Loucy (cell line): Measurements from ENCODE around the gene SLCO4A1.

Experiments used
- H2AFZ ChIP-seq: fragments of 200-600 bp; sonication (generic); 2 replicates; pipeline ENCODE4 v1.6.0; 2016; ENCODE audit warnings: antibody characterized with exemption, mild to moderate bottlenecking, low read length, moderate library complexity
- H3F3A ChIP-seq: fragments of 200-600 bp; 2 replicates; pipeline ENCODE4 v1.6.0; 2016; ENCODE audit warnings: antibody characterized with exemption, low read depth, mild to moderate bottlenecking
- H3K27me3 ChIP-seq: fragments of 200-600 bp; sonication (generic); 2 replicates; pipeline ENCODE4 v1.6.1; 2014; ENCODE audit warnings: low read length, mild to moderate bottlenecking; ENCODE audit not compliant: insufficient read depth, poor library complexity, severe bottlenecking
- H3K36me3 ChIP-seq: fragments of 200-600 bp; sonication (generic); 2 replicates; pipeline ENCODE4 v1.6.1; 2016; ENCODE audit warnings: low read length; ENCODE audit not compliant: insufficient read depth
- H3K4me1 ChIP-seq: fragments of 200-600 bp; sonication (generic); 2 replicates; pipeline ENCODE4 v1.5.1; 2014; ENCODE audit warnings: low read length, mild to moderate bottlenecking; ENCODE audit not compliant: insufficient read depth, poor library complexity, severe bottlenecking
- H3K4me2 ChIP-seq: fragments of 200-600 bp; sonication (generic); 2 replicates; pipeline ENCODE4 v1.6.0; 2014; ENCODE audit warnings: antibody characterized with exemption, low read length, low read depth, mild to moderate bottlenecking; ENCODE audit not compliant: poor library complexity, severe bottlenecking
- H3K4me3 ChIP-seq: fragments of 200-600 bp; sonication (generic); 2 replicates; pipeline ENCODE4 v1.5.1; 2014; ENCODE audit warnings: low read length, mild to moderate bottlenecking, mixed read lengths; ENCODE audit not compliant: poor library complexity, severe bottlenecking
- H3K79me2 ChIP-seq: fragments of 200-600 bp; sonication (generic); 2 replicates; pipeline ENCODE4 v1.6.1; 2014; ENCODE audit warnings: low read length; ENCODE audit not compliant: insufficient read depth
- H3K9ac ChIP-seq: fragments of 200-600 bp; sonication (generic); 2 replicates; pipeline ENCODE4 v1.6.0; 2014; ENCODE audit warnings: mild to moderate bottlenecking, low read depth, low read length, moderate library complexity; ENCODE audit not compliant: poor library complexity, severe bottlenecking
- H3K9me2 ChIP-seq: fragments of 200-600 bp; sonication (generic); replicated peaks from 2 replicates; pipeline ENCODE4 v1.6.1; 2016; ENCODE audit warnings: low read depth, low read length, mixed read lengths
- H3K9me3 ChIP-seq: fragments of 200-600 bp; sonication (generic); 2 replicates; pipeline ENCODE4 v1.6.1; 2014; ENCODE audit warnings: mild to moderate bottlenecking, antibody characterized with exemption, low read length, low read depth; ENCODE audit not compliant: insufficient read depth
- H4K20me1 ChIP-seq: fragments of 200-600 bp; sonication (generic); 2 replicates; pipeline ENCODE4 v1.6.0; 2014; ENCODE audit warnings: antibody characterized with exemption, low read length, mild to moderate bottlenecking; ENCODE audit not compliant: insufficient read depth, poor library complexity, severe bottlenecking
- EZH2phosphoT487 ChIP-seq: fragments of 200-600 bp; IDR thresholded peaks from 2 replicates; pipeline ENCODE4 v1.6.1; 2018; ENCODE audit warnings: antibody characterized with exemption, mild to moderate bottlenecking, moderate library complexity, borderline replicate concordance
- TF ChIP-seq, protein P1 (sequence below): fragments of 200-600 bp; sonication (generic); conservative IDR thresholded peaks from 2 replicates; pipeline ENCODE4 v1.5.1; 2014; ENCODE audit warnings: mild to moderate bottlenecking, antibody characterized with exemption, low read length

Gene SLCO4A1

GRCh38 chr20:62661647-62662046, 19.3 kb downstream of the SLCO4A1 start:
- TF ChIP-seq, protein P1, sequence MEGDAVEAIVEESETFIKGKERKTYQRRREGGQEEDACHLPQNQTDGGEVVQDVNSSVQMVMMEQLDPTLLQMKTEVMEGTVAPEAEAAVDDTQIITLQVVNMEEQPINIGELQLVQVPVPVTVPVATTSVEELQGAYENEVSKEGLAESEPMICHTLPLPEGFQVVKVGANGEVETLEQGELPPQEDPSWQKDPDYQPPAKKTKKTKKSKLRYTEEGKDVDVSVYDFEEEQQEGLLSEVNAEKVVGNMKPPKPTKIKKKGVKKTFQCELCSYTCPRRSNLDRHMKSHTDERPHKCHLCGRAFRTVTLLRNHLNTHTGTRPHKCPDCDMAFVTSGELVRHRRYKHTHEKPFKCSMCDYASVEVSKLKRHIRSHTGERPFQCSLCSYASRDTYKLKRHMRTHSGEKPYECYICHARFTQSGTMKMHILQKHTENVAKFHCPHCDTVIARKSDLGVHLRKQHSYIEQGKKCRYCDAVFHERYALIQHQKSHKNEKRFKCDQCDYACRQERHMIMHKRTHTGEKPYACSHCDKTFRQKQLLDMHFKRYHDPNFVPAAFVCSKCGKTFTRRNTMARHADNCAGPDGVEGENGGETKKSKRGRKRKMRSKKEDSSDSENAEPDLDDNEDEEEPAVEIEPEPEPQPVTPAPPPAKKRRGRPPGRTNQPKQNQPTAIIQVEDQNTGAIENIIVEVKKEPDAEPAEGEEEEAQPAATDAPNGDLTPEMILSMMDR, result no peak
- TF ChIP-seq EZH2phosphoT487, result no peak
- H3K4me3 ChIP-seq, result no peak overlapping the region
- H3K79me2 ChIP-seq, result peaks cover under 1% of the 10 kb centered on the region; the same call in 1 of the 2 replicates
- no peaks in the 10 kb centered on the region for H3K4me1 ChIP-seq
- no peaks in the 10 kb centered on the region for H3K9me2 ChIP-seq
- no peak overlapping the region for H2AFZ ChIP-seq
- no peaks in the 10 kb centered on the region for H3F3A ChIP-seq
- no peaks in the 10 kb centered on the region for H3K27me3 ChIP-seq
- no peak overlapping the region for H3K9ac ChIP-seq
- peaks cover 58% of the 10 kb centered on the region; the same call in 1 of the 2 replicates for H3K36me3 ChIP-seq
- H3K4me2 ChIP-seq, result no peak overlapping the region
- no peaks in the 10 kb centered on the region for H3K9me3 ChIP-seq
- H4K20me1 ChIP-seq, result no peaks in the 10 kb centered on the region

GRCh38 chr20:62662422-62662821, 20.1 kb downstream of the SLCO4A1 start:
- H3K4me1 ChIP-seq, result no peaks in the 10 kb centered on the region
- no peak overlapping the region for H3K9ac ChIP-seq

GRCh38 chr20:62663145-62664018, 21.1 kb downstream of the SLCO4A1 start:
- Histone ChIP-seq H3K9ac (no peak overlapping the region), H3K27me3 (no peaks in the 10 kb centered on the region), H3K9me3 (no peaks in the 10 kb centered on the region), H3K79me2 (no peaks in the 10 kb centered on the region), H3K4me1 (no peaks in the 10 kb centered on the region), H3K36me3 (peaks cover 56% of the 10 kb centered on the region; the same call in 1 of the 2 replicates), H3K9me2 (no peaks in the 10 kb centered on the region), H2AFZ (no peak overlapping the region), H4K20me1 (no peaks in the 10 kb centered on the region), H3K4me3 (no peak overlapping the region), H3F3A (no peaks in the 10 kb centered on the region), H3K4me2 (no peak overlapping the region)
- TF ChIP-seq EZH2phosphoT487, result no peak
- TF ChIP-seq, protein P1, result no peak

More at GRCh38 chr20:62662422-62662821, 20.1 kb downstream of the SLCO4A1 start:
- Histone ChIP-seq H3K79me2 (no peaks in the 10 kb centered on the region), H3K4me2 (no peak overlapping the region), H3K27me3 (no peaks in the 10 kb centered on the region), H2AFZ (no peak overlapping the region), H3K4me3 (no peak overlapping the region), H3K36me3 (peaks cover 56% of the 10 kb centered on the region; the same call in 1 of the 2 replicates), H4K20me1 (no peaks in the 10 kb centered on the region), H3K9me2 (no peaks in the 10 kb centered on the region), H3F3A (no peaks in the 10 kb centered on the region), H3K9me3 (no peaks in the 10 kb centered on the region)
- no peak for TF ChIP-seq EZH2phosphoT487
- TF ChIP-seq, protein P1, result no peak
